SU-DHL-6 (cell line): ENCODE data around the gene GAREM2.

ENCODE experiments used
- CTCF ChIP-seq: fragments of 200-600 bp; sonication (generic); IDR thresholded peaks from one replicate; pipeline ENCODE4 v1.5.1; 2017; ENCODE audit warnings: antibody characterized with exemption, mild to moderate bottlenecking, low read length, moderate library complexity; ENCODE audit not compliant: insufficient read depth, poor library complexity, severe bottlenecking
- EZH2phosphoT487 ChIP-seq: fragments of 200-600 bp; sonication (generic), shearing (Covaris generic); conservative IDR thresholded peaks from 2 replicates; pipeline ENCODE4 v1.6.1; 2018; ENCODE audit warnings: mild to moderate bottlenecking, antibody characterized with exemption, low read length, moderate library complexity, mixed read lengths

- TF ChIP-seq CTCF = no peak
- TF ChIP-seq EZH2phosphoT487 = no peak
These were observed 3.4 kb downstream of the GAREM2 start for GRCh38 chr2:26176279-26176615.
